AG09319 (cell line): ENCODE data around the gene CTNNBIP1.

Experiments used
- DNase-seq: peaks from one replicate; pipeline ENCODE4 v3.0.0-alpha.2; 2010; ENCODE audit warnings: low read depth; ENCODE audit errors: extremely low read depth
- CTCF ChIP-seq: IDR thresholded peaks from 2 replicates; pipeline ENCODE4 v1.5.1; 2011; ENCODE audit warnings: low read depth, mild to moderate bottlenecking, inconsistent platforms, low read length, moderate library complexity

Gene CTNNBIP1

DNA sequence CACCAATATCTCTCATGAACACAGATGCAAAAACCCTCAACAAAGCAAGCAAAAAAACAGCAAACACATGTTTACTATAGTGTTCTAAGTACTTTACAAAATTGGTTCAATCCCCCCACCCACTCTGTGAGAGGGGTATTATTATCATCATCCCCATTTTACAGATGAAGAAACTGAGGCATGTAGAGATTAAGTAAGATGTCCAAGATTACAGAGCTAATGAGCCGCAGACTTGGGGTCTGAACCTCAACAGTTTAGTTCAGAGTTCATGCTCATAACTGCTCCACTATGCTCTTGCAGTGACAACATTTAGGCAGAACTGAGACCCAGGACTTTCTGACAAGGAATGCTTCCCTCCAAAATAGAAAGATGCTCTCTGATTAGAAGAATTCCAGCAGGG is 108.2 kb downstream of the CTNNBIP1 start:
- no peak for DNase-seq
- TF ChIP-seq CTCF: no peak
